Loucy (cell line): Measurements from ENCODE around the gene SMG7.

Experiments used
- H2AFZ ChIP-seq: fragments of 200-600 bp; sonication (generic); 2 replicates; pipeline ENCODE4 v1.6.0; 2016; ENCODE audit warnings: antibody characterized with exemption, mild to moderate bottlenecking, low read length, moderate library complexity
- H3F3A ChIP-seq: fragments of 200-600 bp; 2 replicates; pipeline ENCODE4 v1.6.0; 2016; ENCODE audit warnings: antibody characterized with exemption, low read depth, mild to moderate bottlenecking
- H3K27me3 ChIP-seq: fragments of 200-600 bp; sonication (generic); 2 replicates; pipeline ENCODE4 v1.6.1; 2014; ENCODE audit warnings: low read length, mild to moderate bottlenecking; ENCODE audit not compliant: insufficient read depth, poor library complexity, severe bottlenecking
- H3K36me3 ChIP-seq: fragments of 200-600 bp; sonication (generic); 2 replicates; pipeline ENCODE4 v1.6.1; 2016; ENCODE audit warnings: low read length; ENCODE audit not compliant: insufficient read depth
- H3K4me1 ChIP-seq: fragments of 200-600 bp; sonication (generic); 2 replicates; pipeline ENCODE4 v1.5.1; 2014; ENCODE audit warnings: low read length, mild to moderate bottlenecking; ENCODE audit not compliant: insufficient read depth, poor library complexity, severe bottlenecking
- H3K4me2 ChIP-seq: fragments of 200-600 bp; sonication (generic); 2 replicates; pipeline ENCODE4 v1.6.0; 2014; ENCODE audit warnings: antibody characterized with exemption, low read length, low read depth, mild to moderate bottlenecking; ENCODE audit not compliant: poor library complexity, severe bottlenecking
- H3K4me3 ChIP-seq: fragments of 200-600 bp; sonication (generic); 2 replicates; pipeline ENCODE4 v1.5.1; 2014; ENCODE audit warnings: low read length, mild to moderate bottlenecking, mixed read lengths; ENCODE audit not compliant: poor library complexity, severe bottlenecking
- H3K79me2 ChIP-seq: fragments of 200-600 bp; sonication (generic); 2 replicates; pipeline ENCODE4 v1.6.1; 2014; ENCODE audit warnings: low read length; ENCODE audit not compliant: insufficient read depth
- H3K9ac ChIP-seq: fragments of 200-600 bp; sonication (generic); 2 replicates; pipeline ENCODE4 v1.6.0; 2014; ENCODE audit warnings: mild to moderate bottlenecking, low read depth, low read length, moderate library complexity; ENCODE audit not compliant: poor library complexity, severe bottlenecking
- H3K9me2 ChIP-seq: fragments of 200-600 bp; sonication (generic); replicated peaks from 2 replicates; pipeline ENCODE4 v1.6.1; 2016; ENCODE audit warnings: low read depth, low read length, mixed read lengths
- H3K9me3 ChIP-seq: fragments of 200-600 bp; sonication (generic); 2 replicates; pipeline ENCODE4 v1.6.1; 2014; ENCODE audit warnings: mild to moderate bottlenecking, antibody characterized with exemption, low read length, low read depth; ENCODE audit not compliant: insufficient read depth
- H4K20me1 ChIP-seq: fragments of 200-600 bp; sonication (generic); 2 replicates; pipeline ENCODE4 v1.6.0; 2014; ENCODE audit warnings: antibody characterized with exemption, low read length, mild to moderate bottlenecking; ENCODE audit not compliant: insufficient read depth, poor library complexity, severe bottlenecking
- EZH2phosphoT487 ChIP-seq: fragments of 200-600 bp; IDR thresholded peaks from 2 replicates; pipeline ENCODE4 v1.6.1; 2018; ENCODE audit warnings: antibody characterized with exemption, mild to moderate bottlenecking, moderate library complexity, borderline replicate concordance
- TF ChIP-seq, protein P1 (sequence below): fragments of 200-600 bp; sonication (generic); conservative IDR thresholded peaks from 2 replicates; pipeline ENCODE4 v1.5.1; 2014; ENCODE audit warnings: mild to moderate bottlenecking, antibody characterized with exemption, low read length

The SMG7 gene

GRCh38 chr1:183589384-183589783 lies 117.1 kb downstream of the SMG7 start:
- peak overlapping the region; percentile 58; the same call in 1 of the 2 replicates for H2AFZ ChIP-seq
- no peaks in the 10 kb centered on the region for H4K20me1 ChIP-seq
- H3K9me3 ChIP-seq: no peaks in the 10 kb centered on the region
- no peaks in the 10 kb centered on the region for H3F3A ChIP-seq
- H3K27me3 ChIP-seq: no peaks in the 10 kb centered on the region
- H3K36me3 ChIP-seq: no peaks in the 10 kb centered on the region
- peaks cover 10% of the 10 kb centered on the region for H3K4me1 ChIP-seq
- H3K9me2 ChIP-seq: no peaks in the 10 kb centered on the region
- no peak overlapping the region for H3K9ac ChIP-seq
- no peaks in the 10 kb centered on the region for H3K79me2 ChIP-seq
- H3K4me2 ChIP-seq: peak overlapping the region; percentile 27
- H3K4me3 ChIP-seq: no peak overlapping the region
- TF ChIP-seq EZH2phosphoT487: no peak
- TF ChIP-seq, protein P1, sequence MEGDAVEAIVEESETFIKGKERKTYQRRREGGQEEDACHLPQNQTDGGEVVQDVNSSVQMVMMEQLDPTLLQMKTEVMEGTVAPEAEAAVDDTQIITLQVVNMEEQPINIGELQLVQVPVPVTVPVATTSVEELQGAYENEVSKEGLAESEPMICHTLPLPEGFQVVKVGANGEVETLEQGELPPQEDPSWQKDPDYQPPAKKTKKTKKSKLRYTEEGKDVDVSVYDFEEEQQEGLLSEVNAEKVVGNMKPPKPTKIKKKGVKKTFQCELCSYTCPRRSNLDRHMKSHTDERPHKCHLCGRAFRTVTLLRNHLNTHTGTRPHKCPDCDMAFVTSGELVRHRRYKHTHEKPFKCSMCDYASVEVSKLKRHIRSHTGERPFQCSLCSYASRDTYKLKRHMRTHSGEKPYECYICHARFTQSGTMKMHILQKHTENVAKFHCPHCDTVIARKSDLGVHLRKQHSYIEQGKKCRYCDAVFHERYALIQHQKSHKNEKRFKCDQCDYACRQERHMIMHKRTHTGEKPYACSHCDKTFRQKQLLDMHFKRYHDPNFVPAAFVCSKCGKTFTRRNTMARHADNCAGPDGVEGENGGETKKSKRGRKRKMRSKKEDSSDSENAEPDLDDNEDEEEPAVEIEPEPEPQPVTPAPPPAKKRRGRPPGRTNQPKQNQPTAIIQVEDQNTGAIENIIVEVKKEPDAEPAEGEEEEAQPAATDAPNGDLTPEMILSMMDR: no peak

DNA sequence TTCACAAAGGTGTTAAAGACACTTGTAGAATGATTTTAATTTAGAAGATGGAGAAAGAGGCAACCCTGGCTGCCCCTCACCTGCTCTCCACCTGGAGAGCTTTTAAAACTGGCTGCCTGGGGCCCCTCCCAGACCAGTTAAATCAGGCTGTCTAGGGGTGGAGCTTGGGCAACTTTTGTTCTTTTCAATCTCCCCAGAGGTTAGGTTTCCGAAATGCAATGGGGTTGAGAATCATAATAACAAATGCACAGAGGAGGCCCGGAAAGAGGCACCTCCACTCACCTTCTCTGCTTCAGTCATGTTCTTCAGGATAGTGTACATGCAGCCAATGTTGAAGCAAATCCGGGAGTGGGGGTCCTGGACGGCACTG lies 117.6 kb downstream of the SMG7 start:
- TF ChIP-seq EZH2phosphoT487: no peak
- TF ChIP-seq, protein P1: no peak
- Histone ChIP-seq H3K4me3 (peak overlapping the region; percentile 35), H3K9ac (no peak overlapping the region), H3K27me3 (no peaks in the 10 kb centered on the region), H3K4me2 (peak overlapping the region; percentile 27), H3K4me1 (peaks cover 10% of the 10 kb centered on the region), H2AFZ (peak overlapping the region; percentile 70), H4K20me1 (no peaks in the 10 kb centered on the region), H3K36me3 (no peaks in the 10 kb centered on the region), H3K9me3 (no peaks in the 10 kb centered on the region), H3K79me2 (no peaks in the 10 kb centered on the region), H3F3A (no peaks in the 10 kb centered on the region), H3K9me2 (no peaks in the 10 kb centered on the region)

GRCh38 chr1:183590244-183591191 lies 118.2 kb downstream of the SMG7 start, which contains the start of gene NCF2:
TSS of gene NCF2 (minus strand) at chr1:183590459. CDS start at chr1:183590329, 130 bp downstream.
- H3K9ac ChIP-seq: no peak within 1 kb of the TSS
- TF ChIP-seq, protein P1: no peak
- TF ChIP-seq EZH2phosphoT487: no peak
- H3K9me2 ChIP-seq: no peaks in the 10 kb centered on the region
- no peaks in the 10 kb centered on the region for H4K20me1 ChIP-seq
- H3K27me3 ChIP-seq: no peaks in the 10 kb centered on the region
- no peaks in the 10 kb centered on the region for H3K9me3 ChIP-seq
- H3F3A ChIP-seq: no peaks in the 10 kb centered on the region
- peak within 1 kb of the TSS; percentile 70 for H2AFZ ChIP-seq
- peak within 1 kb of the TSS; percentile 35 for H3K4me3 ChIP-seq
- H3K36me3 ChIP-seq: no peaks in the 10 kb centered on the region
- peaks cover 10% of the 10 kb centered on the region for H3K4me1 ChIP-seq
- H3K4me2 ChIP-seq: peak within 1 kb of the TSS; percentile 27
- H3K79me2 ChIP-seq: no peaks in the 10 kb centered on the region
